Activated CD4-positive, alpha-beta T cell treated with anti-CD3 and anti-CD28 coated beads, Interleukin-2, amount 50 U/mL, for 16 hours (primary cell): Measurements from ENCODE around the gene SLC12A3.
"Not testable (repeated sequence)": the region's sequence is repeated elsewhere in the genome, so short reads cannot be mapped to it uniquely, and the experiment has no call there.

Experiments used
- DNase-seq: peaks from one replicate; pipeline ENCODE4 v3.0.0-alpha.2; 2020

Gene SLC12A3

DNA sequence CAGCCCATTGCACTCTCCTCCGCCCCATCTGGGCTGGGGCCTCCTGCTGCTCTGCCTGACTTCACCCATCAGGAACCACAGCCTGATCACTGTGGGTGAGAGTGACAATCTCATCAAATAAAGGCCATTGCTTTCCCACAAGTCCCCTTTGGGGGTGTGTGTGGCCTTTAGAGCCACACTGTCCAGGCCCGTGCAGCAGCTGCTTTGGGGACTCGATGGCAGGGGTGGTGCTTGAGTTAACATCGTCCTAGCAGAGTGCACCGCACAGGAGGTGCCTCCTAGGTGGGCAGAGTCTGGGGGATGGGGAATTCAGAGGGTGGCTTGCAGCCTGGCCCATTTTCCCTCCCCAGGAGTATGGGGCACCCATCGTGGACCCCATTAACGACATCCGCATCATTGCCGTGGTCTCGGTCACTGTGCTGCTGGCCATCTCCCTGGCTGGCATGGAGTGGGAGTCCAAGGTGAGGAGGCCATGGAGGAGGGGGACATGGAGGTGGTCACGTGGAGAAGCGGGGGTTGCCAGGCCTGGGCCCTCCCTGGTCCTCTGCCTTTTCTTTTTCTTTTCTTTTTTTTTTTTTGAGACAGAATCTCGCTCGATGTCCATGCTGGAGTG lies 5.4 kb downstream of the SLC12A3 start:
- DNase-seq: no peak

DNA sequence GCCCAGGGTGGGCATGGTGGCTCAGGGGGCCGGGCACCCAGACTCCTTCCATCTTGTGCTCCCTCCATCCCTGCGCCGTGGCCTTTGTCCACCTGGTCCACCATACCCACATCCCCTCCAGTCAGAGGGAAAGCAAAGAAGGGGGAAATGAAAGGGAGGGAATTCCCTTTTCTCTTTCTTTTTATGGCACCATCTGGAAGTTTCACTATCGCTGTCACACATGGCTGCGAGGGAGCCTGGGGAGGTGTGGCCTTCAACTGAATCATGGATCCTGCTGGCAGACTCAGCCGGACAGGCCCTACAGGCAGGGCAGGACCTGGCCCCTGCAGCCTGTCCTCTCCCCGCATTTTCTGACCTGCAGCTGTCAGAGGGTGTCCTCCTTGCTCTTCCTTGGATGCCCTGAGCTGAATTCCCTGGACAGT lies 6.2 kb downstream of the SLC12A3 start:
- no peak for DNase-seq

DNA sequence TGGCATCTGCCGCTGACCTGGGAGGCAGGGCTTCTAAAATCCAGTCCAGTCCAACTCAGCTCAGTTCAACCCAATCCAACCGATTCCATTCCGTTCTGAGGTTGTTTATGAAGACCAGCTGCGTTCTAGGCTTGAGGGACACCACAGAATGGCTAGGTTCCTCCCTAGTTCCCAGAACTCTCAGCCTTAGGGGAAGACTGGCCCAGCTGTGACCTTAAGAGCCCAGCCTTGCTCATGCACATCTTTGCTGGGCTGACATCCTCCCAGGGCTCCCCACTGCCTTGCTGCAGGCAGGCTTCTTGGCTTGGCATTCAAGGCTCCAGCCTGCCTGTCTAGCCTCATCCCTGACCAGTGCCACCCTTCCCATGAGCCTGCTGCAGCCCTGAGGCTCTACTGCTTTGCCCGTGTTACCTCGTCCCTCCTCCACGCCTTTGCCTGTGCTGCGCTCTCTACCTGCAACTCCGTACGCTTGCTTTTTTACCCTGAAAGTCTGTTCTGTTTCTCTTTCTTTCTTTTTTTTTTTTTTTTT lies 7.9 kb downstream of the SLC12A3 start:
- DNase-seq: no peak

DNA sequence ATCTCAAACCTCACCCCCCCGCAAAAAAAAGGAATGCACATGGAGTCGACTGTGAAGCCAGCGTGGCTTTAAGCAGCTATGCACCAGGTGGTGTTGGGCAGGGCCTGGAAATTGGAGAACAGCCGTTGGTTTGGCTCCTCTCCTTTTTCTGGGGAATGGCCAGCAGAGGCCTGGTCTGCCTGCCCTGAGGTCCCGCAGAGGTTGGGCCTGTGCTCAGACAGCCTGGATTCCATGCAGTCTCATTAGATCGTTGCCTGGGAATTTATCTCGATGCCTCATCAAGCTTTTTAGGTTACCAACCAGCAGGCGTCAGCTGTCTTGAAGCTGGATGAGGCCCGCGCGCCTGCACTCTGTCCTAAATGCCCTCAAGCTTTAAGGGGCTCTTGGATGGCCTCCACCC lies 9.8 kb downstream of the SLC12A3 start:
- DNase-seq: no peak

DNA sequence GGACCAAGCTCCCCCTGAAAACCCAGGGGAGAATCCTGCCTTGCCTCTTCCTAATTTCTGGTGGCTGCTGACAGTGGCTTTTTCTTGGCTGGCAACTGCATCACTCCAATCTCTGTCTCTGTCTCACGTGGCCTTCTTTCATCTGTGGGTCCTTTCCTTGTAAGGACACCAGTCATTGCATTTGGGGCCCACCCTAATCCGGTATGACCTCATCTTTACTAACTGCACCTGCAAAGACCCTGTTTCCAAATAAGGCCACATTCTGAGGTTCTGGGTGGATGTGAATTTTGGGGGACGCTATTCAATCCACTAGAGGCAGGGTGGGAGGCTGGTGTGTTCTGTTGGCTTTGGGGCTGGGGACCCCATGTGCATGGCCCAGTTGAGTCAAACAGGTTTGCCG lies 11.0 kb downstream of the SLC12A3 start:
- no peak for DNase-seq

DNA sequence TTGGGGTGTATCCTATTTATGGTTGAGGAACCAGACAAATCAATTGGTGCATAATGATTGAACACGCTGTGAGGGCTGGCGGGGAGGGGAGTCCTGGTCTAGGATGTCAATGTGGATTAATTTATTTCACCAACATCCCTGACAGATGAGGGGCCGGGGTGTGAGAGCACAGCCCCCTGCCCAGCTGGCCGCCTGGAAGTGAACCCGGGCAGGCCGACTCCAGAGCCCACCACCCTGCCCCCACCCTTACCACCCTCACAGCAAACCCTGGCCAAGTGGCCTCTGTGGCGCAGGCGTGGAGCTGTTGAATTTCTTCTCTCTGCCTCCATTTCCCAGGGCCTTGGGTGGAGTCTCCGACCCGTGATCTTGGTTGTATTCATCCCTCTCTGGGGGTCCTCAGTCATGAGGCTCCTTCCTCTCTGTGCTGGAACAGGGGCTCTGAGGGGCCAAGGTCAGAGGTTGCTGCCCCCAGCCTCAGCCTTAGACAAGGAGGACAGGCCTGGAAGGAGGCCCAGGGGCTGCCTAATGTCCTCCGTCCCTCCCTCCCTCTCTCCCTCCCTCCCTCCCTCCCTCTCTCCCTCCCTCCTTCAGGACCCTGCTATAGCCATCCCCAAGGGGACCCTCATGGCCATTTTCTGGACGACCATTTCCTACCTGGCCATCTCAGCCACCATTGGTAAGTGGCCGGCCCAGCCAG lies 12.6 kb downstream of the SLC12A3 start:
- no peak for DNase-seq

DNA sequence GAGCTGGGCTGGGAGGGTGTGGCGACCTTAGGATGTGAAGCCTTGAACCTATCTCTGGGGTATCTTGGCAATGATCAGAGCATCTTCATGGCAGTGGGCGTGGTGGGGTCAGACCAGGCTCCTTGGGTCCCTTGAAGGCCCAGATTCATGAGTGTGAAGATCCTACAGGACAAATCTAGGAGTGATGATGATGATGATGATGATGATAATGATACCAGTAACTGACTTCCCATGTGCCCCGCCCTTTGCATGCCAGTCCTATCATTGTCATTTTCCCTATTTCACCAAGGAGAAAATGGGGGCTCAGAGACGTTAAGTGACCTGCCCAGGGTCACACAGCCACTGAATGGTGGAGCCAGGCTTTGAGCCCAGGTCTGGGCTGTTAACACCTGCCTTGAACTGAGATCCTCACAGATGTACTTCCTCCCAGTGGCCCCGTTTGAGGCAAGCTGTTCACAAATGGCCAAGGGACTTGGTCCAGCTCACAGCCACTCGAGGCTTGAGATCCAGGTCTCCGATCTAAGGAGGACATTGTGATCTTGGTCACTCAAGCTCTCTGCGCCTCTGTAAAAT lies 13.4 kb downstream of the SLC12A3 start:
- no peak for DNase-seq

DNA sequence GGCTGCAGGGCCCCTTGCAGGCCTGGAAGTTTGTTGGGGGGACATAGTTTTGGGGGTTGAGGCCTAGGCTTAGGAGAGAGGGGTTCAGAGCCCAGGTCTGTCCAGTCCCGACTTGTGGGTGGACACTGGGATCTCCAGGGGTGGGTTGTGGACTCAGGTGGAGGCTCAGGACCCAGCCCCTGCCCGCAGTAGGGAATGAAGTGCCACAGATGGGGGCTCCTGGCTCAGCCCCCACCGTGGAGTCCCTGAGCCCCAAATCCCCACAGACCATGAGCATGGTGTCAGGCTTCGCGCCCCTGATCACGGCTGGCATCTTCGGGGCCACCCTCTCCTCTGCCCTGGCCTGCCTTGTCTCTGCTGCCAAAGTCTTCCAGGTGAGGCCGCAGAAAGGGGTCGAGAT lies 14.3 kb downstream of the SLC12A3 start:
- DNase-seq: no peak

DNA sequence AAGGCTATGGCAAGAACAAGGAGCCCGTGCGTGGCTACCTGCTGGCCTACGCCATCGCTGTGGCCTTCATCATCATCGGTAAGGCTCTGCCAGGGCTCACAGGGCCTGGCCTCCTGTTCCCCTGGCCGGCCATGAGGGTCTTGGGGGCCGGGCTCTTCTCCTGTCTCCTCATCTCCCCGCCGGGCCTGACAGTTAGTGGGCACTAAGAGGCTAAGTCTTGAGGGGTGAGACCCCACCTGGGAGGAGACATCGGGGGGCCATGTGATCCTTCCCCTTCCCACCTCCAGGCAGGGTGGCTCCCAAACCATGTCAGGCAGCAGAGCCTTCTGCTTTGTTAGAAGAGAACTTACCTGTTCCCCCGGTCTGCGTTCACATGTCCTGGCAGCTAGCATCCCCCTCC lies 15.2 kb downstream of the SLC12A3 start:
- no peak for DNase-seq

DNA sequence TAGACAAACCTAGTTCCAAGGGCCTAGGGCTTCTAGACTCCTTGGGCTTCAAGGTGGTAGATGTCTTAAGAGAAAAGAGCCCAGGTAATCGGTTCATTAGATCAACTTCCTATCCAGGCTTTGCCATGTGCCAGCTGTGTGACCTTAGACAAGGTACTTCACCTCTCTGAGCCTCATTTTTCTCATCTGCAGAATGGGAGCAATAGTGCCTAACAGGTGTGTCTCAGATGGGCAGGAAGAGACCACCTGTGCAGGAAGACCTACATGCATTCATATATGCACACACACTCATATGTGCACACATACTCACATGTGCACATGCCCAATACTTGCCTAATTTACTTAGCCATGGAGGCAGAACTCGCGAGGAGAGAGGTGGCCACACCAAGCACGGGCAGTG lies 15.7 kb downstream of the SLC12A3 start:
- DNase-seq: no peak

DNA sequence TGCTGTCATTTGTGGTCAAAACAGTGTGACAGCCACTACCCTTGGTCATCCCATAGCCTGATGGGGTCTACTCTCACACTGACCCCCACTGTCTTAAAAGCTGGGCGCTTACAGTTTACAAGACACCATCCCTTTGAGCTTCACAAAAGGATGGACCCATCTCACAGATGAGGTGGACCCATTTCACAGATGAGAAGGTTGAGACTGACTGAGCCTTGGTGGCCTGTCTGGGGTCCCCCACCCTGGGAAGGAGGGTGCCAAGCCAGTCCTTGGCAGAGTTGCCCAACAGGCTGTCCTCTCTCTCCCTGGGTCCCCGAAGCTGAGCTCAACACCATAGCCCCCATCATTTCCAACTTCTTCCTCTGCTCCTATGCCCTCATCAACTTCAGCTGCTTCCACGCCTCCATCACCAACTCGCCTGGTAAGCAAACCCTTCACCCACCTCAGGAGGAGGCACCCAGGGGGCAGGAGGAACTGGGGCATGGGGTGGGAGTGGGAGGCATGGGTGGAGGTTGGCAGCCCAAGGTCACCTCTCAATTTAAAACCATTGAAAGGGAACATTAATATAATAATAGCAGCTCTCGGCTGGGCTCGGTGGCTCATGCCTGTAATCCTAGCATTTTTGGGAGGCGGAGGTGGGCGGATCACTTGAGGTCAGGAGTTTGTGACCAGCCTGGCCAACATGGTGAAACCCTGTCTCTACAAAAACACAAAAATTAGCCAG lies 17.2 kb downstream of the SLC12A3 start:
- no peak for DNase-seq

DNA sequence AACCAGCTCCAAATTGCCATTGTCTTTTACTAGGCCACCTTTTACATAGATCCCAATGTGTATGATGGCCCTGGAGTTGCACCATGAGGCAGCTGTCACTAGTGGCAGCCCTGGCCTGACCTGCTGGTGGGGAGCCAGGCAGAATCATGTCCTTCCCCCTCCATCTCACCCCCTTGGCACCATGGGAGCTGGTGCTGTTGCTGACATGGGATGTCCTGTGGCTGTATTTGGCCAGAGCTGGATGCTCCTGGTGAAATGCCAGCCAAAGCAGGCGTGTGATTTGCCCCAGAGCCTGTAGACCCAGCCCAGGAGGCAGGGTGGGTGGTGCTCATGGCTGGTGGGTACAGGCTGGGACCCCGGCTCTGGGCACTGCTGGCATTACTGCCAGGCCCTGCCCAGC lies 18.6 kb downstream of the SLC12A3 start:
- no peak for DNase-seq

DNA sequence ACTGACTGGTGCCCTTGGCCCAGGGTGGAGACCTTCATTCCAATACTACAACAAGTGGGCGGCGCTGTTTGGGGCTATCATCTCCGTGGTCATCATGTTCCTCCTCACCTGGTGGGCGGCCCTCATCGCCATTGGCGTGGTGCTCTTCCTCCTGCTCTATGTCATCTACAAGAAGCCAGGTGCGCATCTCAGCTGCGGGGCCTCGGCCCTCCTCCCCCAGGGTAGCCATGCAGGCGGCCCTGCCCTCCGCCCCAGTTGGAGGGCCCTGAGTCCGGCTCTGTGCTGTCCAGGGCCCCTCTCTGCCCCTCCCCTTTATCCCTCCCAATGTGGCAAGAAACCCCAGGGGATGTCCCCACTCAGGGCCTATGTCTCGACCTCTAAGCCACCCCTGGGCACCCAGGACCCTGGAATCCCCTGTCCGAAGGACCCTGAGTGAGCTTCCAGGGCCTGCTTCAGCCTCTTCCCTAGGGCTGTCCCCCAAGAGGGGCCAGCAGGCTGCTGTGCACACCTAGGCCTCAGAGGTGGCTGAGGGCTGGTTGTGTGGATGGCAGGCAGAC lies 19.1 kb downstream of the SLC12A3 start:
- DNase-seq: no peak

DNA sequence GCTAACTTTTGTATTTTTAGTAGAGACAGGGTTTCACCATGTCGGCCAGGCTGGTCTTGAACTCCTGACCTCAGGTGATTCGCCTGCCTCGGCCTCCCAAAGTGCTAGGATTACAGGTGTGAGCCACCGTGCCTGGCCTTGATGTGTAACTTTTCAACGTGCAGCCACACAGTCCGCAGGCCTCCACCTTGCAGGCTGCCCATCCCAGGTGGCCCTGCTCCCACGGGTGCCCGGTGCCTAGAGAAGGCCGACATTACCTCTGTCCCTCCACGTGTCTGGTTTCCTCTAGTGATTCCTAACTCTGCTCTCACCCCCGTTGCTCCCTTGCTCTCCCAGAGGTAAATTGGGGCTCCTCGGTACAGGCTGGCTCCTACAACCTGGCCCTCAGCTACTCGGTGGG lies 19.9 kb downstream of the SLC12A3 start:
- not testable (repeated sequence) for DNase-seq

DNA sequence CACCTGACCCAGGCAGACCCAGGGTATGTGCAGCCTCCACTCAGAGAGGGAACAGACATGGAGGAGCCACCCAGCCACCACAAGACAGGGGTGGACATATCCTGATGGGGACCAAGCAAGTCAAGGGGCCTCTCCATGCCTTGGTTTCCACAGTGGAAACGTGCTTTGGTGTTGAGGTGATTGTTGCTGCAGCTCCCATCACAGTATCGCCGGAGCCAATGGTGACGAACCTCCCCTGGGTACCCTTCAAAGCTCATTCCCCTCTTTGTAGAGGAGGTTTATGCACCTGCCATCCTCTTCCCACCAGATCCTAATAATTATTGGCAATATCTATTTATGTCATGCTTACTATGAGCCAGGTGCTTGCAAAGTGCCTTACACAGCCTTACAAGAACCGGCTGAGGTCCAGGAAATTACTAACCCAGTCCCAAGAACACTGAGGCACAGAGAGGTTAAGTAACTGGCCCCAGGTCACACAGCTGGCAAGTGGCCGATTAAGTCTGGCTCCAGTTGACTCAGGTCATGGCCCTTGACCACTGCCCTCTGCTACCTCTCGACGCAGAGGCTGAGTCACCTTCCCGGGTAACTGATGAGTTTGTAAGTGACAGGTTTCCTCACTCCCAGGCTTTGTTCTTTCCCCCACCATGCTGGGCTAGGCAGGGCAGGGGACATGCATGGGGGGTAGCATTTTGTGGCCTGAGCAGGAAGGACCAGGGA lies 20.6 kb downstream of the SLC12A3 start:
- no peak for DNase-seq

DNA sequence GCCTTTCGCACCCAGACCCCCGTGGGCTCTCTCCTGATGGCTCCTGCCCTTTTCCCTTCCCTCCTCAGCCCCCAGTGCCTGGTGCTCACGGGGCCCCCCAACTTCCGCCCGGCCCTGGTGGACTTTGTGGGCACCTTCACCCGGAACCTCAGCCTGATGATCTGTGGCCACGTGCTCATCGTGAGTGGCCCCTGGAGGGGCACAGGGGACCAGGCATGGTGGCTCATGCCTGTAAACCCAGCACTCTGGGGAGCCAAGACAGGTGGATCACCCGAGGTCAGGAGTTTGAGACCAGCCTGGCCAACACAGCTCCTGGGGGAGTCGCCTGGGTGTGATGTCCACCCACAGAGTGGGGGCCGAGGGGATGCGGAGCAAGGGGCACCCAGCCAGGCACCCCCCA lies 21.3 kb downstream of the SLC12A3 start:
- no peak for DNase-seq

DNA sequence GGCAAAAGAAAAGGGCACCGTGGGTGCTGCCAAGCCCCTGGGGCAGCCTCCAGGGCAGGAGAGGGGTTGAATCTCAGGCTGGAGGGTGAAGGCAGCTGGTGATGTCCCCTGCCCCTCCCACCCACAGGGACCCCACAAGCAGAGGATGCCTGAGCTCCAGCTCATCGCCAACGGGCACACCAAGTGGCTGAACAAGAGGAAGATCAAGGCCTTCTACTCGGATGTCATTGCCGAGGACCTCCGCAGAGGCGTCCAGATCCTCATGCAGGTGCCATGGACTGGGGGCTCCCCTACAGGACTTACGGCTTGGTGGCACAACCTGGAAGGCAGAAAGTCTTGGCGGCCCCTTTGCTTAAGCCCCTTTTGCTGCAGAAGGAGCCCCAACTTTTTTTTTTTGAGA lies 21.8 kb downstream of the SLC12A3 start:
- no peak for DNase-seq

DNA sequence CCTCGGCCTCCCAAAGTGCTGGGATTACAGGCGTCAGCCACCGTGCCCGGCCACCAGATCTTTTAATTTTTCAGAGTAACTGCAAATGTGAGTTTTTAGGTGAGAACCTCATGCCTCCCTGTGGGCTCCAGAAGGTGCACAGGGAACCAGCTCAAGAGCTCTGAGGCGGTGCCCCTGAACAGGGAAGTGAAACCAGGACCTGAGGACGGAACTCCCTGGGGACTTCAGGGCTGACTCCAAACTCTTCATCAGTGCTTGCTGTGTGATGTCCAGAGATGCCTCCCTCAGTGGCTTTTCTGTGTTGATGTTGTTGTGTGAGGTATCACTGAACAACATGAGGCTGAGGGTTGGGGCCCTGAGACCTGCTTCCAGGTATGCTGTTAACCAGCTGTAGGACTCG lies 23.8 kb downstream of the SLC12A3 start:
- no peak for DNase-seq

DNA sequence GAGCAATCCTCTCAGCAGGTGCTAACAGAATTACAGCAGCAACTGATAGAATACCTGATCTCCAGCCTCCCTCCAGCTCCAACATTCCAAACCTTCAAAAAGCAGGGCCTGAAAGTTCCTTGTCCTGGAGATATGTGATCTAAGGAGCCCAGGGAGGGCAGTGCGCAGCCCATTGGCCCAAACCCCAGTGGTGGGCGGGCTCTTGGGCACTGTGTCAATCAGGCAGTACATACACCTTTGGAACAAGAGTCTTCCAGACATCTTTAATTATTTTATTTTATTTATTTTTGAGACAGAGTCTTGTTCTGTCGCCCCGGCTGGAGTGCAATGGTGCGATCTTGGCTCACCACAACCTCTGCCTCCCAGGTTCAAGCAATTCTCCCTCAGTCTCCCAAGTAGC lies 24.2 kb downstream of the SLC12A3 start:
- DNase-seq: no peak

DNA sequence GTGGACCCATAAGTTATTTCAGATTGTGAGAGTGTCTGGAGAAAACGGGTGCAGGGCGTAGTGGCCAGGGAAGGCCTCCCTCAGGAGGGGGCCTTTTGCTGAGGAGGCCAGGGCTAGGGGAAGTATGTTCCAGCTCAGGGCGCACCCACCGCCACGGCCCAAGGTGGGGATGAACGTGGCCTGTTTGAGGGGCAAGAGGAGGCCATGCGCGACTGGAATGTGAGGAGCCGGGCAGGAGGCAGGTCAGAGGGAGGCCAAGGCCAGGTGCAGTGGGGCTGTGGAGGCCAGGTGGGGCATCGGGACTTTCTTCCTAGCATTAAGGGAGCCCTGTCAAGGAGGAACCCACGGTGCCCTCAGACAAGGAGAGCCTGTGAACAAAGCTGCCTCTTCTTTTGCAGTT lies 26.7 kb downstream of the SLC12A3 start:
- DNase-seq: no peak

DNA sequence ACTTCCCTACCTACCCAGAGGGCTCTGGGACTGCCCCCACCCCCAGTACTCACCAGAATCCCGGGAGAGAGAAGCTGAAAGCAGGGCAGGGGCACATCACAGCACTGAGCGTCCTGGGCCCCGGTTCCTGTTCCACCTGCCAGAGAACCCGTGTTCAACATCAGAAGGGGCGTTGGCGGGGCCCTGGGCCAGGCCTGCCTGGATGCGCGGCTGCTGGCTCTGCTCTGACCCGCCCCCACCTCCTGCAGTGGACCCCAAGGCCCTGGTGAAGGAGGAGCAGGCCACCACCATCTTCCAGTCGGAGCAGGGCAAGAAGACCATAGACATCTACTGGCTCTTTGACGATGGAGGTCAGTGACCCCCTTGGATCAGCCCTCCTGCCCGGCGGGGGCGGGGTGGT lies 27.7 kb downstream of the SLC12A3 start:
- no peak for DNase-seq

DNA sequence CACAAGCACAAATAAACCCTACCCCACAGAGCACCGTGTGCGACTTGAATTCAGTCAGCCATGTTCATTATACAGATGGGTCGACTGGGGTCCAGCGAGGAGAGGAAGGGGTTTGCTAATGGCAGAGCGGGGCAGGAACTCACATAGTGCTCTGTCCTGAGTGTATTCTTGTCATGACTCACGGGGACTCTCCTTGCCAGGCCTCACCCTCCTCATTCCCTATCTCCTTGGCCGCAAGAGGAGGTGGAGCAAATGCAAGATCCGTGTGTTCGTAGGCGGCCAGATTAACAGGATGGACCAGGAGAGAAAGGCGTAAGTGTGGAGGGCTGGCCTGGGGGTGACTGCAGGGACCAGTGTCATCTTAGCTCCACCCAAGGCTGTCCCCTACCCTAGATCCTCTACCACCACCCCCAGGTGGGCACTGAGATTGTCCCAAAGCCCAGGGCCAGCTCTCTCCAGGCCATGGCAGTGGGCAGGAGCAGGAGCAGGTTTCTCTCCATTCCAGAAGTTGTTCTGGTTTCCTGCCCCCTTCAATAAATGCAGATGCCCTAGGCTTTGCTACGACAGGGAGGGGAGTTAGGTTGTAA lies 29.4 kb downstream of the SLC12A3 start:
- DNase-seq: no peak
